Measurements from ENCODE around the gene IKZF4.
"Not testable (repeated sequence)": the region's sequence is repeated elsewhere in the genome, so short reads cannot be mapped to it uniquely, and the experiment has no call there.

IKZF4 gene

DNA sequence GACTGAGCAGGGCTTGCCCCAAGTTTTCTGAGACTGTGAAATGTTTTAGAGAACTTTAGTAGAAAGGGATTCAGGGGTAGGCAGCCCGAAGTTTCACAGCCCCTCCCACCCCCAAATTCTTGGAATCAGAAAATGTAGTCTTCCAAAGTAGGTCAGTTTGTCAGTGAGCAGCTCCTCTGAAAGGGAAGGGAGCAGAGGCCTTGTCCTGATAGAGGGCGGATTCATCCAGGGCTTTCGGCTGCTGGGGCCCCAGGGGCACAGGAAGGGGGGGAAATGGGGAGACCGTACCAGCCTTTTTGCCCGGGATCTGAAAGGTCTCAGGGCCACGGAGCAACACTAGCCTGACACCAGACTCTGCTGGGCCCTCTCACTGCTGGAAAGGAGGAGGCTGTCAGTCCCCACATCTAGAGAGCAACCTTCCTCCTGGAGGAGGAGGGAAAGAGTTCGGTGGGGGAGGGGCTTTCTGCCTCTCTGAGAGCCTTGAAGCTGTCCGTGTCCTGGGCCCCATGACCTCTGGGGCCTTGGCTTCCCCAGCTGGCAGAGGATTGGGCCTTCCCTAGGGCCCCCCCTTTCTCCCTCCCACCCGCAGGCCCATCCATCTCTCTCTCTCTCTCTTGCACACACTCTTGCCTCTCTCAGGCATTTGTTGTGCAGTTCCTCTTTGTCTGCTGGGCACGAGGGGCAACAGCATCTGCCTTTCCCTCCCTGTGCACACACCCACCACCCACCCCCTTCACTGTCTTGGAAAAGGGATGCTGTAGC lies at the start of gene IKZF4:
Gene IKZF4, plus strand, starts transcription at position 621 of the 762 bp plus-strand sequence. CDS start 451 bp downstream, outside the sequence.
- DNase-seq = no peak

DNA sequence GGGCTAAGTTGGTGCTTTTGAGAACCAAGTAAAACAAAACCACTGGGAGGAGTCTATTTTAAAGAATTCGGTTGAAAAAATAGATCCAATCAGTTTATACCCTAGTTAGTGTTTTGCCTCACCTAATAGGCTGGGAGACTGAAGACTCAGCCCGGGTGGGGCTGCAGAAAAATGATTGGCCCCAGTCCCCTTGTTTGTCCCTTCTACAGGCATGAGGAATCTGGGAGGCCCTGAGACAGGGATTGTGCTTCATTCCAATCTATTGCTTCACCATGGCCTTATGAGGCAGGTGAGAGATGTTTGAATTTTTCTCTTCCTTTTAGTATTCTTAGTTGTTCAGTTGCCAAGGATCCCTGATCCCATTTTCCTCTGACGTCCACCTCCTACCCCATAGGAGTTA lies 48.8 kb upstream of the IKZF4 start:
- DNase-seq = no peak

DNA sequence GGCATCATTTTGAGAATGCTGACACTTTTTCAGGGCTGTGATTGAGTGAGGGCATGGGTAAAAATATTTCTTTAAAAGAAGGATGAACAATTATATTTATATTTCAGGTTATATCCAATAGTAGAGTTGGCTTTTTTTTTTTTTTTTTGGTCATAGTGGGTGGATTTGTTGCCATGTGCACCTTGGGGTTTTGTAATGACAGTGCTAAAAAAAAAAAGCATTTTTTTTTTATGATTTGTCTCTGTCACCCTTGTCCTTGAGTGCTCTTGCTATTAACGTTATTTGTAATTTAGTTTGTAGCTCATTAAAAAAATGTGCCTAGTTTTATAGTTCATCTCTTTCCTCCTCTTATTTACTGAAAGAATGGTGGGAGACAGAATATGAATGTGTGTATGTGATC lies 48.4 kb upstream of the IKZF4 start:
- no peak for DNase-seq

DNA sequence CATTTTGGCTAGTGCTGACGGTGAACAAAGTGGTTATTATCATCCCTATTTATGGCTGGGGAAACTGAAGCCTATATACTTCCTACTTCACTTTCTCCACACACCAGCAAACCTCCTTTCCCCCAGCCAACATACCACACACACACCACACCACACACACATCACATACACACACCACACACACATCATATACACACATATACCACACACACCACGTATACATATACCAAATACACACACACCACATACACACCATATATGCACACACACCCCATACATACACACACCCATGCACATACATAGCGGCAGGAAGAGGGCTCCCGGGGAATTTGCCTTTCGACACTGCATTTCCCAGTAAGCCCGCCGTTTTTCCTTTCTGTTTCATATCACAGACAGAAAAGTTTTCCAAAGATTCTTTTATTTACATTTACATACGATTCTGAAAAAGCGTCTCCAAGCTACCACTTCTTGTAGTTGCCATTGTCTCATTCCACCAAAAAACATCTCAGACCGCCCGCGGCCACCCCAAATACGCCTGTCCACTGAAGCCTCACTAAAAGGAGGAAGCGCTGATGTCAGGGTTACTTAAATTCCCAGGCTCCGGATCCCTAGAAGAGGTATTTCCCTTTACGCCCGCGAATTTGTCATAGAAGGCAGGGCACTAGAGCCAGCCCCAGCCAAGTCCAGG lies 47.8 kb upstream of the IKZF4 start:
- no peak for DNase-seq

DNA sequence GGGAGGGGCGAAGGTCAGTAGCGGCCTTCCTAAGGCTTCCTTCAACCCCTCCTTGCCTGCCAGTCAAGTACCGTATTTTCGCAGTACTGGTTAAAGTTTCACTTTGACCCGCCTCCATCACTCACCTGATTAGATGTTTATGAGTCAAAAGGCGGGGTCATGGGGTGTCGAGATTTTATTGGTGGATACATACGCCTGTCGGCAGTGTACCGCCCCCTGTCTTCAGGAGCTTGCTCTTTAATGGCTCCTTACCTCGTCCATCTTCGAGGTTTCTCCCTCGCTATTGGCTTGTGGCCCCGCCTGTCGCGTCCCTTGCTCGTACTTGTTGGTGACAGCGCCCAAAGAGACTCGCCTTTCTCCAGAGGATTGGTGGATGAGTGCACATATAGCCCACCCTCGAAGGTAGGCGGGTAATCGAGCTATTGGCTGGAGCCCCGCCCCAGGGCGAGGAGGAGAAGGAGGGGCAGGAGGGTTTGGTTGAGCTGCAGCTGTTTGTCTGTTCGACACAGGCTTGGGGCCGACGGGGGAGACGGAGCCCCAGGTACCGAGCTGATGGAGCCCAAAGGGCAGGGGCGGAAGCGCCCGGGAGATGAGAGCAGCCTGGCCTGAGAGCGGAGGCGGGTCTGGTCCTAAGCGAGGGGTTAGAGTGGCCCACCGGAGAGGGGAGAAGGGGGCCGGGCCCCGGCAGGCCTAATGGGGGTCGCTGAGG lies 47.1 kb upstream of the IKZF4 start, which contains the start of gene RAB5B:
Gene RAB5B, plus strand, starts transcription at position 480 of the 709 bp plus-strand sequence. CDS start 12,883 bp downstream, outside the sequence.
- peak; percentile 98 for DNase-seq

DNA sequence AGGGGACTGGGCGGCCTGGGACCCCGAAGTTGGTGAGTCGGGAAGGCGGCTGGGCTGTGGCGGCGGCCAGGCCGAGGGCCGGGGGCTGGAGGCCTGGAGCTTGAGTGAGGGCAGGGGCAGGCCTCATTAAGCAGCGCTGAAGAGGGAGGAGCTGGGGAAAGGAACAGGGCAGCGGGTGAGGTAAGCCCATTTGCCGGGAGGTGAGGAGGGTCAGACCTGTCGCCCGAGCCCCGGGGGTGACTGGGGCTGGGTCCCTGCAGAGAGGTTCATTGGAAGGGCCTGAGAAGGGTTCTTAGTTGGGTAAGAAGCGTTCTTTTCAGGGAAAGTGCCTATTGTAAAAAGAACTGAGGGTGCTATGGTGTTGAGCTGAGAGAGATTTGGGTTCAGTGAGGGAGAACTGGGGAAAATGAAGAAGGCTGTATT lies 46.5 kb upstream of the IKZF4 start:
- no peak for DNase-seq

DNA sequence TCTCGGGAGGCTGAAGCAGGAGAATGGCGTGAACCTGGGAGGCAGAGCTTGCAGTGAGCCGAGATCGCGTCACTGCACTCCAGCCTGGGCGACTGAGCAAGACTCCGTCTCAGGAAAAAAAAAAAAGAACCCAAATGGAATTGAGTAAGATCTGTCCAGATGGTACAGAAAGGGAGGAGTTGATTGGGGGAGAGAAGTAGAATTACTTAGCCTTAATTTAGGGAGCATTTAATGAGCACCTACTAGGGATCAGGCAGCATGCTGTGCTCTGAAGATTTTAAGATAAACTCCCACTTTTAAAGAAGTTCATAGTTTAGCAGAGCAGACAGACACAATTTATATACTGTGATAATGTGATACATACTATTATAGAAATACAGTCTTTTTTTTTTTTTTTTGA lies 42.5 kb upstream of the IKZF4 start:
- DNase-seq = no peak

DNA sequence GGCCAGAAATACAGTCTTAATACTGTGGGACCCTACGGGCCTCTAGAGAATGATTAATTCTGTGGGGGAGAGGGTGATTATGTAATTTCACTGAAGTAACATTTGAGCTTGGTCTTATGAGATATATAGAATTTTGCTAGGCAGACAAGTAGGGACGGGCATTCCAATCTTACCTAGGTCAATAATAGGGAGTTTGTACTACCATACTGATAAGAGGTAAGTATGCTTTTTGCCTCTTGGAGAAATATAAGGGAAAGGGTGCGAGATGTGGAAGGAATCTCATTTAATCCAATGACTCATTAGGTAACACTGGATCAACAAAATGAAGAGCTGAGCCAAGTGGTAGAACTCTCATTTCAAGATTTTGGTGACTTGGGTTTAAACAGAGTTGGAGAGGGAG lies 41.8 kb upstream of the IKZF4 start:
- no peak for DNase-seq

DNA sequence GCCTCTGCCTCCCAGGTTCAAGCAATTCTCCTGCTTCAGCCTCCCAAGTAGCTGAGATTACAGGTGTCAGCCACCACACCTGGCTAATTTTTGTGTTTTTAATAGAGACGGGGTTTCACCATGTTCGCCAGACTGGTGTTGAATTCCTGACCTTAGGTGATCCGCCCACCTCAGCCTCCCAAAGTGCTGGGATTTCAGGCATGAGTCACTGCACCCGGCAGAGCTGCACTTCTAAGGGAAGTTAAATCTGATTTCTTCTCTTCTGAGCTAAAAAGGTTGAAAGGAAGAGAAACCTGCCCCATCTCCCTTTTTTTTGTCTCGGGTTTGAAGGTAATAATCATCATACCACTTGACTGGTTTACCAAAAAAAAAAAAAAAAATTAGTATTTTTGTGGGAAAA lies 39.0 kb upstream of the IKZF4 start:
- DNase-seq = not testable (repeated sequence)

DNA sequence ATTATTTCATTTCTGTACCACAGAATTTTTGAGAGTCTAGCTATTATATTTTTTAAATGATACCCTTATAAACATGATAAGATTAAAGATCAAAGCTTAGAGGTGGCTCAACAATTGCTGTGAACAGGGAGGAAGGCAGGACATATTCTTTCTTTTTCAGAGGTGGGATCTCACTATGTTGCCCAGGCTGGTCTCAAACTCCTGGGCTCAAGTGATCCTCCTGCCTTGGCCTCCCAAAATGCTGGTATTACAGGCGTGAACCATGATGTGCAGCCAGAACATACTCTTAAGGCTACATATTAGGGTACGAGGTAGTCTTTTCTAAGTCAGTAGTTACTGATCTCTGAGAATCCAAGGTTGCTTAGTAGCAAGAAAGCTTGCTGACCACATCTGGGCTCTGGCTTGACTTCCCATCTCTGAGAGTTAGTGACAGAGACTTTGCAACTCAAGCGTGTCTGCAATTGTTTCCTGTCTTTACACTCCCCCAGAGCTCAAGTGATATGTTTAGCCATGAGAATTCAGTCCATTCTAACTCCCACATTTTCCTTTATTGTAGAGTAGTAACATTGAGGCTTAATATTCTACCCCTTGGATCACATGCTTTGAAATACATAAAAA lies 38.4 kb upstream of the IKZF4 start:
- DNase-seq = no peak

DNA sequence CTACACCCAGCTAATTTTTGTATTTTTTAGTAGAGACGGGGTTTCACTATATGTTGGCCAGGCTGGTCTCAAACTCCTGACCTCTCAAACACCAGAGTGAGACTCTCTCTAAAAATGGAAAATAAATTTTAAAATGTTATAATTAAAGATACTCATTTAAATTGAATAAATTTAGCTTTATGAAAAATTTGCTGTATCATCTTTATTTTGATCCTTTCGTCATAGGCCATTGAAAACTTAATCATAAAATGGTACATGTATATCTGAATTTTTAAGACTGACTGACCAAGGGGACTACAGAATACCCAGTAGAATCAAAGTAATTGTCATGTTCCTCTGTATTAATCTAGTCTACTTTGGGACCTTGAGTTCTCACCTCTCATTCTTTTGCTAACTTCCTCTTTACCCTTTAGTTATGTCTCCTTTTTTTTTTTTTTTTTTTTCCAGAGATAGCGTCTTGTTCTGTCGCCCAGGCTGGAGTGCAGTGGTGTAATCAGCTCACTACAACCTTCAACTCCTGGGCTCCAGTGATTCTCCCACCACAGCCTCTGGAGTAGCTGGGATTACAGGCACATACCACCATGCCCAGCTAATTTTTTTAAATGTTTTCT lies 37.5 kb upstream of the IKZF4 start:
- no peak for DNase-seq

DNA sequence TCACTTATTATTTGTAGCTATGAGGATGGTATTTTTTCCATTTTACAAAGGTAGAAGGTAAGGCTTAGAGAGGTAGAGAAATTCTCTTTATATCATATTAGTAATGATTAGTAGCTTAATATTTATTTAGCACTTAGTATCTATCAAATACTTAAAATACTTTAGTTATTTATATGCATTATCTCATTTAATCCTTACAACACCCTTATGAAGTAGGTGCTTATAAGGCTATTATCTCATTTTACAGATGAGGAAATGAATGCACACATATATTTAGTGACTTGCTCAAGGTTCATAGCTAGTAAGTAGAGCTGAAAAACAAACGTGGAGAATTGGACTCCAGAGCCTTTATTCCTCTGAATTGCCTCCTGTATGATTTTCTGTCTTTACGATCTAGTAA lies 36.0 kb upstream of the IKZF4 start:
- DNase-seq = no peak

DNA sequence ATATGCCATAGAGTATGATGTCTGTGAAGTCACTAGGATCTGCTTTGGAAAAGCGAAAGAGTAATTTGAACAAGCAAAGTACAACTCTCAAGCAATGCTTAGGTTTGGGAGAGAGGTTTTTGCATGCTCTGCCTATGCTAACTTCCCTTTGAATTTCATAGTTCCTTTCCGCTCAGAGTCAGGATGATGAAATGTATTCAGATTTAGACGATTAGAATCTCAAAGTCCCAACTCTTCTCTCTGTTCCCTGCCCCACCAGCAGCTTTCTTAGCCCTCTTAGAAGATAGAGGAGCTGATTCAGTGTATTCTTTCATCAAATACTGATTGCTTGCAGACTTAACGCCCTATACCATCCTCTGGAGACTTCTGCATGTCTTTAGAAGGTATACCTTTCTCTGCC lies 35.5 kb upstream of the IKZF4 start:
- no peak for DNase-seq

DNA sequence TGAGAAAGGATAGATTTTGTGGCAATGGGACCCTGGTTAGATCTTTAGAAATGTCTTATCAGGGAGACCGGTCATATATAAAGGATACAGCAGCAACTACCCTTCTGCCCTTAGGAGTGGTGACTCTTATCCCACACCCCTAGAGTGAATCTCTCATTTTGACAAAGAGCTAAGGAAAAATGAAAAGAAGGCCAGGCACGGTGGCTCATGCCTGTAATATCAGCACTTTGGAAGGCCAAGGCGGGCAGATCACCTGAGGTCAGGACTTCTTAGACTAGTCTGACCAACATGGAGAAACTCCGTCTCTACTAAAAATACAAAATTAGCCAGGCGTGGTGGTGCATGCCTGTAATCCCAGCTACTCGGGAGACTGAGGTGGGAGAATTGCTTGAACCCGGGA lies 34.9 kb upstream of the IKZF4 start:
- DNase-seq = not testable (repeated sequence)

DNA sequence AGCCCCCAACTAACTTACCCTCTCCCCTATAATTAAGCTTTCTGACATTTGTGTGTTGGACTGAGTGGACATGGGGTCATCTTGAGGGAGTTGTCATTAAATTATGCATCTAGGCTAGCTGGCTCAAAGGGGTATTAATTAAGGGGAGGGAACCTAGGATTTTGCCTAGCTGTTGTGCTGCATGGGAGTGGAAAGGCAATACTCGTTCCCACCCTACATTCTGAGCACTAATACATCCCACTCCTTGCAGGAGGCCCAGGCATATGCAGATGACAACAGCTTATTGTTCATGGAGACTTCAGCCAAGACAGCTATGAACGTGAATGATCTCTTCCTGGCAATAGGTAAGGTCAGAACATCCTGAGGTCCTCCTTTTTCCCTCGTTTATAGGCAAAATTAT lies 29.7 kb upstream of the IKZF4 start:
- no peak for DNase-seq

DNA sequence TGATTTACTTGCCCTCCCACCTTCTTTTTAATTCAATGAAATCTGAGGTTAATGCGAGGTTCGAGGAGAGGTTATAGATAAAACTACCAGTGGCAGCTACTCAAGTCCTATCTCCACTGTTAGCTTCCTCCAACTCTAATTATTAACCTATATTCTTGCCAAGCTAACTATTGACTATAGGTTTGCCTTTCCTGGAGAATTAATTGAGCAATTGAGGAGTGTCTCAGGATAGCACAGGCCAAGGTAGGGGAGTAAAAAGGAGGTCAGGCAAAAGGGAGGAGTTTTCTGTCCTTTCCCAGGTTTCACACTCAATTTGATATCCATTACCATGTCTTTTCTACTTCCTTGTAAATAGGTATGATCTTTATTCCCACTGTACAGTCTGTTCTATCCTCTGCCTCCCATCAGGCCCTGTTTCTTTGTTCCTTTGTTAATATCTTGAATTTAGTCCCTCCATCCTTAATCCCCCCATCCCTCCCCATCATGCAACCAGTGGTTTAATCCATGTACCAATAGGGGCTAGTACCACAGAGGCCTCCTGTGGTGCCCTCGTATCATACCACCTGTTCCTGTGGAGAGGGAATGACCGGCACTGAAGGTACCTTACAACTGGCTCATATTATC lies 27.5 kb upstream of the IKZF4 start:
- no peak for DNase-seq

DNA sequence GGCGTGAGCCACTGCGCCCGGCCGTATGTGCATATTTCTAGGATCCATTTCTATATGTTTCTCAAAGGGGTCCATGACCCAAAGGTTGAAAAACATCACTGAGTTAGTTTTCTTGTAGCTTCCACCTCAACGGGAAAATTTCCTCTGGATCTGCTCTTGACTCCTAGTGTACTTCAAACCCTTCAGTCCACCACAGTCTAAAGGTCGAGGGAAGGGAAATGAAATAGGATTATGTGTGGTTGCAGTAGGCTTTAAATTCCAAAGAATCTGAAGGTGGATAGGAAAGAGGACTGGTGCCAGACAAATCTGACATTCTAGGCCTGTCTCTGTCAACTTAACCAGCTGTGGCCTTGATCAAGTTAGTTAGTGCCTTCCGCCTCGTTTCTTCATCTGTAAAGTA lies 25.5 kb upstream of the IKZF4 start:
- no peak for DNase-seq

DNA sequence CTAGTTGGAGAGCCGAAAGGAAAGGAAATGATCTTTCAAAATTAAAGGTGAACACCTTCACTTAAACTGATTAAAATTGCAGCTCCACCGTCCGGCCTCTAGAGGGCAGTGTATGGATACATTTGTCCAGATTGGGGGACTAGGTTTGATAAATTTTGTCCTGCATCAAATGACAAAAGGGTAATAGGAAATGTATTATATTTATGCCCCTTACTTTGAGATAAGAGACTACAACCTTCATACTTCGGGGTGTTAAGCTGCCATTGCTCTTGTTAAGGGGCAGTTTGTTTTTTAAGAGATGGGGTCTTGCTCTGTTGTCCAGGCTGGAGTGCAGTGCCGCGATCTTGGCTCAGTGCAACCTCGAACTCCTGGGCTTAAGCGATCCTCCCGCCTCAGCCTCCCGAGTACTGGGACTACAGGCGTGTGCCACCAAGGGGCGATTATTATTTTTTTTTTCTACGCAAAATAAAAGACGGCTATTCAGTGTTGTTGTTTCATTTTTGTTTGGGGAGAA lies 24.6 kb upstream of the IKZF4 start:
- peak; percentile 37 for DNase-seq

DNA sequence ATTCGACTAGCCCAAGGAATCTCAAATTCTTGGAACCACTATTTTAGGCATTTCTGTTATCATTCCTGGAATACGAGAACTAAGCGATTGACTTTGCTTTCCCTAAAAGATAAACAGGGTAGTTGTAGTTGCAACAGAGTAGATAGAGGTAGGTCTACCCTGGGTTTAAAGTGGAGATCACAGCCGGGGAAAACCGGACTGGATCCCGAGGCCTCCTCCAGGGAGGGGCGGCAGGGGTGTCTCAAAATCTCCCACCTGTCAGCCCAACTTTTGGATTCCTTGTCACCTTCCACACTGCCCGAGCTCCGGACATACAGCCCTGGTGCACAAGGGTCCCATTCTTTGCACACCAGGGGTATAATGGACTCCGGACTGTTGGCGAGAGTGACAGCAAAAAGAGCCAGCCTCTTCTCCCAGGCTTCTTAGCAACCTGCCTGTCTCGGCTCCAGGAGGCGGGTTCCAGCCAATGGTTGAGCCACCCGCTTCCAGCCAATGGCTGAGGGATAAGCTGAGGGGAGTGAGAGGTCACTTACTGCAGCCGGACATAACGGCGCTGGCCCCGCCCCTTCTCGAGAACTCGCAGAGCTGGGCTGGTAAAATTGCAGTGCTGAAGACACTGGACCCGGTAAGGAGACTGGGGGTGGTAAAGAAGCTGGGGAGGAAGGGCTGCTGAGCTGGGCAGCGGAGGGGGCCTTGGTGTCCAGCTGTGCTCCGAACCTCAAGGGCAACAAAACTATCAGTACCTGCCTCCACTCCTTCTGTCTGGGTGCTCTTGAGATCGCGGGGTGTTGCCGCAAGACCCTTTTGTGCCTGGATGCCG lies 23.9 kb upstream of the IKZF4 start, which contains the start of gene SUOX:
Gene SUOX, plus strand, starts transcription at position 562 of the 820 bp plus-strand sequence. CDS start 4,946 bp downstream, outside the sequence.
- no peak for DNase-seq

DNA sequence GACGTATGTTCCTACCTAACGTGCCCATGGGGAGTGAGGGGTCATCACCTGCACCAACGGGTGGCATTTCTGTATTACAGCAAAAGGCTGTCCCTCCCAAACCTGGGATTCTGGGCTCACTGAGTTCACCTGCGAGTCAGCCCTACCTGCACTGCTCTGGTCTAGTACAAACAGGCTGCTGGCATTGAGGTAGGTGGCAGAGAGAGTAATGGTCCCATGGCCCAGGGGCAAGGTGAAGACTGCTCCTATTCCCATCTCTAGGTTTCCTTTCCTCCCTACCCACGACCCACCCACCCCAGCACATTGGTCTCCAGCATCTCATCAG lies 23.3 kb upstream of the IKZF4 start:
- no peak for DNase-seq

DNA sequence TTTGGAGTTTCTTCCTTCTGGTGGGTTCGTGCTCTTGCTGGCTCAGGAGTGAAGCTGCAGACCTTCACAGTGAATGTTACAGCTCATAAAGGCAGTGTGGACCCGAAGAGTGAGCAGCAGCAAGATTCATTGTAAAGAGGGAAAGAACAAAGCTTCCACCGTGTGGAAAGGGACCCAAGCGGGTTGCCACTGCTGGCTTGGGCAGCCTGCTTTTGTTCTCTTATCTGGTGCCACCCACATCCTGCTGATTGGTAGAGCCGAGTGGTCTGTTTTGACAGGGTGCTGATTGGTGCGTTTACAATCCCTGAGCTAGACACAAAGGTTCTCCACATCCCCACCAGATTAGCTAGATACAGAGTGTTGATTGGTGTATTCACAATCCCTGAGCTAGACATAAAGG lies 21.3 kb upstream of the IKZF4 start:
- not testable (repeated sequence) for DNase-seq
